GM18507 (cell line): ENCODE results near the gene SMURF1.

Source experiments
- DNase-seq: peaks from one replicate; pipeline ENCODE4 v3.0.0; 2011; ENCODE audit warnings: low read depth; ENCODE audit not compliant: insufficient read length; ENCODE audit errors: extremely low spot score
- FAIRE-seq: peaks from 2 replicates; lab custom pipeline; 2011; peaks lifted over from hg19 to GRCh38; lab: Jason Lieb, UNC

SMURF1 gene

DNA sequence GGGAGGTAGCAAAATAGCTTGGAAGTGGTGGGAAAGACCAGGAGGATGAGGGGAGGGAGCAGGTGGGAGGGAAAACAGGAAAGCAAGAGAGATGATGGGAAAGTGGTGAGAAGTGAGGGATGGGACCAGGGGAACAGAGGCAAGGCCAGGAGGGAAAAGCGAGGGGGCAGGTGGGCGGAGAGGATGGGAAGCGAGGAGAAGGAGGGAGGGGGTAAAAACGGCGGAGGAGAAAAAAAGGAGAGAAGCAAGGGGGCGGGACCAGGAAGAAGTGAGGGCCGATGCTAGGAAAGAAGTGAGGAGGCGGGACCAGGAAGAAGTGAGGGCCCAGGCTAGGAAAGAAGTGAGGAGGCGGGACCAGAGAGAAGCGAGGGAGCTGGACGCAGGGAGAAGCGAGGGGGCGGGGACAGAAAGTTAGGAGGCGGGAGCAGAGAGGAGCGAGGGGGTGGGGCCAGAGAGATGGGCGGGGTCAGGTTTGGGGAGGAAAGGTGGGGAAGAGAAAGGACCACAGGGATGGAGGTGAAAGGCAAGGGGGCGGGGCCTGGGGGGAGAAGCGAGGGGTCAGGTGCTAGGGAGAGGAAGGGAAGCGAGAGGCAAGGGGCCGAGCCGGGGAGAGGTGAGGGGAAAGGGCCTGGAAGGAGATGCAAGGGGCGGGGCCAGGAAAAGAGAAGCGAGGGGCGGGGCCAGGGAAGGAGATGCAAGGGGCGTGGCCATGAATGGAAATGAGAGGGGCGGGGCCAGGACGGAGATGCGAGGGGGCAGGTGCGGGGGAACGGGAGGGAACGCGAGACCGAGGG lies 984 bp downstream of the SMURF1 start:
- peak; percentile 79 for FAIRE-seq
- peak; percentile 75 for DNase-seq

DNA sequence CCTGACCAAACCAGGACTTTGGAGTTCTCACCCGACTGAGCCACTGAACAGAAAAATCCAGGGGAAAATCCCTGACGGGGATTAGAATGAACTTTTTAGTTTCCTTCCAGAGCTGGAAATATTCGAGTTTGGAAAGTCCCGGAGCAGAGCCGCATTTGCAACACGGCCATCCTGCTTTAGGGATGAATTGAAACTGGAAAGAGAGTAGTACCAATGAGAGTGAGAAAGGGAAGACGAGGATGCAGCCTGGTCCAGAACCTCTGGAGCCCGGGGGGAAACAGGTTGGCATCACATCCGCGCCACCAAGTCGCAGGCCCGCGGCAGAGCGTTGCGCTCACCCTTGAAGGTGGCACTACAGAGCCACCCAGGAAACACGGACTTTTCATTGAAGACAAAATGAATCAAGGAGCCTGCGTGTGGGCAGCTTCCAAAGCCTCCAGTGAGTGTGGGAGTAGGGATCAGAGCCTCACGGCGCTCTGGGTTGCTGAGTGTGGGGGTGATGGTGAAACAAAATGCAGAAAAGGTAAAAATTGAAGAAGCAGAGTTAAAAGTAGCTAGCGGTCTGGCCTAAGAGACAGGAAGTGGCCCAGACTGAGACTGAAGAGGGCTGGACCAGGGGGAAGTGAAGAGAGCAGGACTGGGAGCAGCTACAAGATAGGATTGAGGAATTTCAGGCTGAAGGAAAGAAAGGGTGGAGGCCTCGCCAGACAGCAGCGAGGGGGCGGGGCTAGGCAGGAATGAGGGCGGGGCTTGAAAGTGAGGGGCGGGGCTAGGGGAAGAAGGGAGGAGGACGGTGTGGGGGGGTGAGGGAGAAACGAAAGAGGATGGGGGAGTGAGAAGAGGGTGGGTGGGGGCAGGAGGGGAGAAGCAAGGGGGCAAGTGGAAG lies 1.8 kb downstream of the SMURF1 start:
- DNase-seq, result no peak
- no peak for FAIRE-seq

DNA sequence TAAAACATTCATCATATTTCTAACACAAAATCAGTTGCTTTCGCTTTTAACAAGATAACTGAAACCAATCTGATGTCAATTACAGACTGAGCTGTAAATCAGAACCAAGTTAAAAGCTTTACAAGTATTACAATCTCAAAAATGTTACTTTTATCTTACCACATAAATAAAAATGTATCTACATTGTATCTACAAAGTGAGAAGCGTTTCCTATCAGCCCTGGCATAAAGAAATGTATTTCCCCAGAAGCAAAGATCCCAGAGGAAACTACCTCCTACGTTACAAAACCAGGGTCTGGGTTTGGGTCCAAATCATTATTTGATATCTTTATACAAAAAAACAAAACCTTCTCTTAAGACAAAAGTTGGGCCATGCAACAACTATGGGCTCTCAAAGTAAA lies 2.6 kb downstream of the SMURF1 start:
- FAIRE-seq (no peak), DNase-seq (no peak)

DNA sequence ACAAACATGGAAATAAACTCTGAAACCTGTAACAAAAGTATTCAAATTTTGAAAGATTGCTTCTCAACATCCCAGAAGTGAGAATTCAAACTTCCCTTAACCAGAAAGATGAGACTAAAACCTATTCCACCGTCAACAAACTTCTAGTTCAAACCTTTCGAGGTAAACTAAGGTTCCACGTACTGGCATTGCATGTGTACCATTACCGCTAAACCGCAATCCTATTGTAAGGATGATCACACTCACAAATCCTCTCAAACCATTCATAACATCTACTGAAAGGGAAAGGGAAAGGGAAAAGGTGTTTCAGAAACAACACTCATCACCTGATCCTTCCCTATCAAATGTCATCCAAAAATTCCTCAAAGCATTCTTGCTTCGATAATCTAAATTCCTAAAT lies 3.1 kb downstream of the SMURF1 start:
- DNase-seq (no peak), FAIRE-seq (no peak)

DNA sequence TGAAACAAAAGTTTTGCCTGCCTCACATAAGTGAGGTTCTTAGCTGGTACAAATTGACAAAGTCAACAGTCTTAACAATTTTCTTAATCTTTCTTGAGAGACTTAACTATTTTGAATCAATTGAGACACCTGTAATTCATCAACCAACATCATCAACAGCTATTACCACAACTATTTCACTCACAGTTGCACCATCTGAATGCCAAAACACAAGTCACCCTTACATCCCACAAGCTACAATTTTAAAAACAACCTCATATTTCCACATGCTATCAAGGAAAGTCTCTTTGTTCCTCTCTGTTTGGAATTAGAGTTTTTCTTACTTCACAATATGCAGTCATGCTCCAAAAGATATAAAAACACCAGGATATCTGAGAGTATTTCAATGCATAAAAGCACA lies 4.9 kb downstream of the SMURF1 start:
- no peak for FAIRE-seq
- DNase-seq, result no peak

DNA sequence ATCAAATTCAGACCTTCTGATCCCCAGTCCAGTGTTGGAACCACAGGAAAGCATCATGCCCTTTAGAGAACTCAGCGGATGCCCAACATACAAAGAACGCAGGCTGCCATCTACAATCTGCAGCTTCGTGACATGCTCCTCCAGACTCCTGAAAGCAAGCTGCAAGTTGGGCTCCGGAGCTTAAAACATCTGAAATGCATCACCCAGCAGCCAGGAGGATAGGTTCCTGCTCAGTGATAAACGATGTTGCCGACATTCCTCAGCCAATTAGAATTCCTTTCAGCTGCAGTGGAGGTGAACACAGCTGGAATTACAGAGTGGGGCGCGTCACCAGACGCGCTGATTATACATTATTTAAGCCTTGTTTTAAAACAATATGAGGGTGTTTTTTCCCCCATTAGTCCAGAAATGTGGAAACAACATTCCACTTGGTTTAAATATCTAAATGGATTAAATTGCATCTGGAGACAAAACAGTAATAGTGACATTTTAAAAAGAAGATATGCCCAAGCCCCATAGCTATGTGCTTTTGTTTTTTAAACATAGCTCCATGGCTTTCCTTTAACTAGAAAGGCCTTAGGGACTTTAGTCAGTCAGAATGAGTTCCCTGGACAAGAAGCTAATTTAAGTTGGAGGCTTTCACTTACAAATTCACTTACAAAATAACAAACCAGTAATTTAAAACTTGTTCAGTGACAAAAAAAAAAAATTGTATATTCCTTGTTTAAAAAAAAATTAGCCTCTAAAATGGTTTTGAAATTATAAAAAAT lies 6.3 kb downstream of the SMURF1 start:
- DNase-seq (no peak), FAIRE-seq (no peak)

DNA sequence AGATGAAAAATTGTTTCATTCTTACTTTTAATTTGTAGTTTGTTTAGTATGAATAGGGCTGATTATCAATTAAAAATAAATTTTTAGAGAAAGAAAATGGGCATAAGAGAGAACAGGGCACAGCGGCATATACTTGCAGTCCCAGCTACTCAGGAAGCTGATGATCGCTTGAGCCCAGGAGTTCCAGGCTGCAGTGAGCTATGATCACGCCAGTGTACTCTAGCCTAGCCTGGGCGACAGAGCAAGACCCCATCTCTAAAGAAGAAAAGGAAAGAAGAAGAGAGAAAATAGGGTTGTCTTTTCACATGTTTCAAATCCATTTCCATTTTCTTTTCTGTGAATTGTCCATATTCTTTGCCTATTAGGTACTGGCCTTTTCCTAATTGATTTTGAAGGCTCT lies 8.0 kb downstream of the SMURF1 start:
- DNase-seq, result no peak
- no peak for FAIRE-seq

DNA sequence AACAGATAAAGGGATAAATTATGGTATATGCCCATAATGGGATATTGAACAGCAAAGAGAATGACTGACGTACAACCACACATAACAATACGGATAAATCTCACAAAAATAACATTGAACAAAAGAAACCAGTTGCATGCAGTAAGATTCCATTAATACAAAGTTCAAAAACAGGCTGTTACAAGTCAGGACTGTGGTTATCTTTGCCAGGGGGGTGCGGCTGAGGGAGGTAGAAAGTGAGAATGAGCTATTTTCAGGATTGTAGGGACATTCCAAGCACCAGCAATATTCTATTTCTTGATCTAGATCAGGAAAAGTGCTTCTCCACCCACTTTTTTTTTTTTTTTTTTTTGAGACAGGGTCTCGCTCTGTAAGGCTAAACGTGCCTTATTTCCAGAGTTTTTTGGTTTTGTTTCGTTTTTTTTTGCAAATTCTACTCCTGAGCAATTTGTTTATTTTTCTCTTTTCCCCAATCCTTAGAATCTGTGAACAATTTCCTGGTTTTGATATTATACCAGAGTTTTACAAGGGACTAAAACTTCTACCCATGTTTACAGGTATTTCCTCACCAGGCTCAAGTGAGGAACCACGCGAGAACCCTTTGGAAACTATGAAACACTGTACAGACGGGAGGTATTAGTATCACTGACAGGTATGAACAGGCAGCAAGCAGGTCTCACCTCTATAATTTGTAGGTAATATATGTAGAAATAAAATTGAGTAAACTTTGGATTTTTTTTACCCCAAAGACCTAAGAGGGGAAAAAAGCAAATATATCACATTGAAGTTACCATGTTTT lies 9.9 kb downstream of the SMURF1 start:
- FAIRE-seq, result no peak

DNA sequence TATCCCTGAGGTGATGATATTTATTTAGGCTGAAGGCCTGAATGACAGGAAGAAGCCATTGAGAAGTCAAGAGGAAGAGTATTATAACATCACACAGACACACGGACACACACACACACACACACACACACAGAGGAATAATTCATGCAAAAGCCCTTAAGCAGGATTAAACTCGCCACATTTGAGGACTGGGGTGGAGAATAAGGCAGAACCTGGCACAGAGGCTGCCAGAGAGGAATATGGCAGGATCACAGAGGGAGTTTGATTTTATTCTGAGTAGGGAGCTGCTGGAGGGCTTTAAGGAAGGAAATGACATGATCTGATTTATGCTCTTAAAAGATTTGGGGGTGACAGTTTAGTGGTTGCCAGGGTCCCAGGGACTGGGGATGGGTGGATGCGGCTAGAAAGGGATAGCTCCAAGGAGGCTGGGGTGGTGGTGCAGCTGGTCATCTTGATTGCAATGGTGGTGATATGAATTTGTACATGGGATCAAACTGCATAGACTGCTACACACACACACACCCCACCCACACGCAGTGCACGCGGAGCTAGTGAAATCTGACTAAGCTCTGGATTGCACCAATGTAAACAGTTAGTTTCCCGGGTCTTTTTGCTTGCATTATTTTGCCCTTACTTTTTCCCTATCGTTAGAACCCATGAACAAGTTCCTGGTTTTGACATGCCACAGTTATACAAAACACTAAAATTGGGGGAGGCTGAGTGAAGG lies 11.2 kb downstream of the SMURF1 start:
- DNase-seq, result no peak
- FAIRE-seq, result no peak

More for the DNA sequence above, 9.9 kb downstream of the SMURF1 start:
- DNase-seq, result no peak

DNA sequence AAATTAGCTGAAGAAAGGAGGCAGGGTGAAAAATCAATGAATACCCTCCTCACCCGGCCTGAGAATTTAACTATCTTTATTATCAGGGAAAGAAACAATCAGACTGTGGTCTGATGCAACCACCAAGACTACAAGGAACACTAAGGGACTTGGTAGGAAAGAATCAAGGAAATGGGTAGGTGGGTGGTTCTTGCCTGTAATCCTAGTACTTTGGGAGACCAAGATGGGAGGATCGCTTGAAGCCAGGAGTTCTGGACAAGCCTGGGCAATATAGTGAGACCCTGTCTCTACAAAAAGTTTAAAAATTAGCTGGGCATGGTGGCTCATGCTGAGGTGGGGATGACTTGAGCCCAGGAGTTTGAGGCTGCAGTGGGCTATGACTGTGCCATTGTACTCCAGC lies 12.6 kb downstream of the SMURF1 start:
- DNase-seq (no peak), FAIRE-seq (no peak)

DNA sequence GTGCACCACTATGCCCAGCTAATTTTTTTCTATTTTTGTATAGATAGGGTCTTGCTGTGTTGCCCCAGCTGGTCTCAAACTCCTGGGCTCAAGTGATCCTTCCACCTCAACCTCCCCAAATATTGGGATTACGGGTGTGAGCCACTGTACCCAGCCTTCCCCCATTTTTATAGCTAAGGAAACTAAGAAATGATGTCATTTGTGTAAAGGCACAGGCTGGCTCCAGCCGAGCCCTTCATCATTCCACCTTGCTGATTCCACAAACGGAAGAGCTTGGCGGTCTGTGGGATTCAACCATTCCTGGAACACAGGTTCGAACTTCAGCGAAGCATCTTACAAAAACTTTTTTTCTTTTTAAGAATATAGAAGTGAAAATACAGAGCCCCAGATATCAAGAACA lies 14.4 kb downstream of the SMURF1 start:
- FAIRE-seq (no peak), DNase-seq (no peak)

DNA sequence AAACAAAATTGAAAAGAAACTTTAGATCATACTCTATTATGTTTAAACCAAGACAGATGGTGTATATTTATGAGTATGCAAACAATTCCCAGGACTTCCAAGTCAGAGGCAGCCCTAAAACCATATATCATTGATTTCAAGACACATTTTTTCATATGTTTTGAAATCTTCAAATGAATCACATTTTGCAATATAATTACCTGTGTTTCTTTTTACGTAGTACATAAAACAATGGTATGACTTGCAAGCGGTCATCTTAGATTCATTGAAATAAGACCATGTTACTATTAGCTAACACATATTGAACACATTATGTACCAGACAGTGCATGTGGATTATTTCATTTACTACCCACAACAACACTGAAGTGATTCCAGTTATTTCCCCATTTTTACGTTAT lies 14.9 kb downstream of the SMURF1 start:
- no peak for FAIRE-seq
- no peak for DNase-seq

DNA sequence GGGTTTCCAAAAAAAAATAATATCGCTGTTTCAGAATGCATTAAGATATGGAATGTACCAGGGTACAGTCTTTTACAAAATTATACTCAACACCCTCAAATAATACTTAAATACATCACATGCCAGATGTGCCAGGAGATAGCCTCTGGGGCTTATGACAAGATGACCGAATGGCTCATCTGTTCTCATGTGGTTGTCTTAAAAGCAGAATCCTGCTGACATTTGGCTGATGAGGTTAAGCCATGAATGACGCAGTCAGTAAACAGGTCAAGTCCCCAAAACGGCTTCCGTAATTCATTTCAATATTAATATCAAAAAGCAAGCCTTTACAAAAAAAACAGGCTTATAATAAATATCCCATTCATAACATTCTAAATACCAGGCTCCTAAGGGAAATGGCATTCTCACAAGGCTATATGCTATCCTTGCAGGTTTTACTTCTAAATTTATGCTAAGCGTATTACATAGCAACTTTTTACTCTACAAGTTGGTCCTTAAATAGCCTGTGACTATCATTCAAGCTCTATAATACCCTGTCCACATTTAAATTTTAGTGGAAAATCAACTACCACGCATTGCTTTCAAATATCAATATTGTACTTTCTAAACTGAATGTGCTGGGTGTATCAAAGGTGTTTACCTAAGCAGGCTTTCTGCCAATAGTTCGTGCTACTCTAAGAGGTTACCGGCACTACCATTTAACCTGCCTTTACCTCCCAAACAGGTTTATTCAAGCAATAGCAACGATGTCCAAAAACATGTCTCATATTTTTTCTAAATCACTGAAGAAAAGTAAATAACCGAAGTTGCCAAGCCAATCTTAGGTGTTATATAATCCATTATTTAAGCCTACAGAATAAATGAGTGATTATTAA lies 15.6 kb downstream of the SMURF1 start:
- FAIRE-seq (no peak), DNase-seq (no peak)

DNA sequence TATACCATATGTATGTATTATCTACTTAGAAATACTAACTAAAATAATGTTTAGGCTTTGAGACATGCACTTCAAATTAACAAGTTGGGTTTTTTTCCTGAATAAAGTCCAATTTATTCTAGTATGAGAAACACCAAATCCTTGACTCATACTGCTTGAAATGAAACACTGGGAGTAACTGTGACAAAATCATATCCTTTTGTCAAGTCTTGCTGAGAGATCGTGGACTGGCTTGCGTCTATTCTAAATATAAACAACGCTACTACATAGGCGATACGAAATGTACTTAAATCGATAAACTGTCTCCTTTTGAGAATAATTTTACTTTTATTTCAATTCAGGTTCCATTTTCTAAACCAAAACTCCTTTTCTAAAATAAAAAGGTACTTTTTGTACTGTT lies 16.3 kb downstream of the SMURF1 start:
- DNase-seq, result no peak
- no peak for FAIRE-seq

DNA sequence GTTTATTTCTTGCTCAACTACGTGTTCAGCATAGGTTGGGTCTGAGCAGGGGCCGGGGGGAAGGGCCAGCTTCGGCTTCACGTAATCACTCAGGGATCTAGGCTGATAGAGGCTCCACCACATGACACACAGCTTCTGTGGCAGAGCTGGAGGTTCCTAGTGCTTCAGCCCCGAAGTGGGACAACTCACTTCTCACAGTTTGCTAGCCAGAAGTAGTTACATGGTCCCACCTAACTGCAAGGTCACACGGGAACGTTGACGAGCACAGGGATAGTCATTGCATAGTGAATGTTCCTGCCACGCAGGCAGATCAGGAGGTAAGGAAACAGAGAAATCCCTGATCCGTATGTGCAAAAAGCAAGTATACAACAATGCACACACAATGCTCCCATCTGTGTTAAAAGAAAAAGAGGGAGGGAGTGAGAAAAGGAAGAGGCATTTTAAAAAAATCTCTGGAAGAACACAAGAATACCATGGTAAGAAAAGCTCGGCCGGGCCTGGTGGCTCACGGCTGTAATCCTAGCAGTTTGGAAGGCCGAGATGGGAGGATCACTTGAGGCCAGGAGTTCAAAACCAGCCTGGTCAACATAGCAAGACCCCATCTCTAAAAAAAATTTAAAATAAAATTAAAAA lies 16.9 kb downstream of the SMURF1 start:
- FAIRE-seq (no peak), DNase-seq (no peak)

DNA sequence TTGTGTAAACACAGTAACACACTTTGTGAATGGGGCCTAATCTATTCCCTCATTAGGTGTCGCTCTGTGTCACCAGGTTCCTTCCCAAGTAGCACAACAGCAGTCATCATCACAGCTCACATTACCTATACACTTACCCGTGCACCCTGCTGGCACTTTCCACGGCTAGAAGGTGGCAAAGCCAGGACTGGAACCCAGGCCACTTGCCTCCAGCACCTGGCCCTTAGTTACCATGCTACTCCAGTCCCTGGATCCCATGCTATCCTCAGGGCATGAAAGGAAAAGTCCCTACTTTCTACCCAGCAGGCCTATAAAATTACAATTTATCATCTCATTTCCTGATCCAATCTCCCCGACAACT lies 18.4 kb downstream of the SMURF1 start:
- FAIRE-seq, result no peak

DNA sequence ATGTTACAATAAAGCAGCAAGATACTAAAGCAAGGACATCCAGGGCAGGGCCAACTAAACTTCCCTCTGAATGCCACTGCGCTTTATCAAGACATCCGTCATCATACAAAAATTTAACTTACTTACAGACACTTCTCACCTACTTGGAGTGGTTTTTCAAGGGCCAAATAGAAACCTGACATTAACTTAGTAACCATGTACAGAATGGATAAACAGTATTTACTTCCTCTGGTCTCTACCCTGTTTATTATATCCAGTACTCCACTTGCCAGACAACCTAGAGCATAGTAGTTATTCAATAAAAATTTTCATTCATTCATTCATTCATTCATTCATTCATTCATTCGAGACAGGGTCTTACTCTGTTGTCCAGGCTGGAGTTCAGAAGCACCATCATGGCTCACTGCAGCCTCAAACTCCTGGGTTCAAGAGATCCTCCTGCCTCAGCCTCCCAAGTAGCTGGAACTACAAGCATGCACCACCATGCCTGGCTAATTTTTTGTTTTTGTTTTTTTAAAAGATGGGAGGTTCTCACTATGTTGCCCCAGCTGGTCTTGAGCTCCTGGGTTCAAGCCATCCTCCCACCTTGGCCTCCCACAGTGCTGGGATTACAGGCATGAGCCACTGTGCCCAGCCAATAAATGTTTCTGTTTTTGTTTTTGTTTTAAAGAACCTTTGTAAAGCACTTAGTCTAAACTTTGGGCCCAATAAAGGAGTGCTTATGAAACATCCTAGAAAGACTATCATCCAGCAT lies 19.0 kb downstream of the SMURF1 start:
- DNase-seq (no peak), FAIRE-seq (no peak)

More for the DNA sequence above, 18.4 kb downstream of the SMURF1 start:
- no peak for DNase-seq
